NCI-H1694 (cell line): ENCODE data around the gene SLC25A18.
"Not testable (repeated sequence)": the region's sequence is repeated elsewhere in the genome, so short reads cannot be mapped to it uniquely, and the experiment has no call there.

Experiments used
- DNase-seq: peaks from one replicate; lab custom pipeline; 2025; lab: John Stamatoyannopoulos, UW

SLC25A18 gene

DNA sequence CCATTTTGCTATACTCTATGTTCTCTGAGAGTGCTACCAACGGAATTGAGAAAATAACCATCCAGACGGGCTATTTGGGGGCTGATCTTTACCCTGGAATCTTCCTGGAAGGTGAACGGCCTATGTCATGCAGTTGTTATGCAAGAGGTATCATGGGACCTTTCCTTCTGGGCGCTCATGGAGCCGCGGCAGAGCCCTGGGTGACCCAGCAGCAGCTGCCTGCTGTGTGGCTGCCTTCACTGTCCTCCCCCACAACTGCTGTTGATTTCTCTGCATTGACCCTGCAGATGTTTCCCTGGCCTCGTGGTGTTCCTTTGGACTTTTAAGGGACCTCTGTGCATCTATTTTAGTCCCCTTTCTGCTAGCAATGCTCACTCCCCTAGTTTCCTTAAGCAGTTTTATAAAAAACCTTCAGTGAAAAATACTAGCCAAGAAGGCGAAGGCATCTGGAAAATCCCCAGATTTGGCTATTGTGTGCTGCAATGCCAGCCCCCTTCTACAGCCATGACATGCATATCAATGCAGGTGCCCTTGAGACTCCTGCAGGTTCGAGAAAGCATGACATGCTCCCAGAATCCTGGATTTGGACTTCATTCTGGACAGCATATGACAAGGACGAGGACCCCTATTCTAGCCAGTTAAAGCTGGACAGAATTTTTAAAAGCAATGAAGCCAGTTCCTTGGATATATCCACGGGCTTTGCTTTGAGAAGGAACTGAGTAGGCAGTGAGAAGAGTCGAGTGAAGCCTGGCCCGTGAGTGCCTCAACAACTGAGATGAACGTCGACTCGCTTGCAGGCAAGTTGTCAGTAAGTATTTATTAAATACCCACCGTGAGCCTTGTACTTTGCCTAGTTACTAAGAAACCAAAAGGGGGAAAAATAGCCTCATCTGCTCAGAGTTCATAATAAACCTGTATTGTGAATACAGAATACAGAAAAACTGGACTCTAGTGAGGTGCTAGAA lies at the start of gene SLC25A18:
Gene SLC25A18 (plus strand): TSS at position 593 of the 965 bp plus-strand sequence. CDS start 16,447 bp downstream, outside the sequence.
- no peak for DNase-seq

DNA sequence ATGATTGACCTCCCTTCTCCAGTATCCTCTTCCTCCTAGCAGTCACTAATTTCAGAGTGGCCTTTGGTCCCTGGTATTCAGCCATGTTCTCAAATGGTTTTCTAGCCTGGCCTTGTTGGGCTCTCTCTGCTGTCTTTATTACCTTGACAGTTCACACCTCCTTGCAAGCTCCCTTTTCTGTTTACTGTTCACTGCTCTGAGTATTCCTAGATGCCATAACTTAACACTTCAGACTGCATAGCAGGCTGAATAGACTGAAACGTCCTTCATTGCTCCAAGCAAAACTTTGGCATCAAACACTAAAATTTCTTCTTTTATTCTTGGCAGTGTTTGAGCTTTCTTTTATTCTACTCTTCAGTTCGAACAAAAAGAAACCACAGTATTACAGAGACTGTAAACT lies 49.7 kb upstream of the SLC25A18 start:
- DNase-seq: no peak

DNA sequence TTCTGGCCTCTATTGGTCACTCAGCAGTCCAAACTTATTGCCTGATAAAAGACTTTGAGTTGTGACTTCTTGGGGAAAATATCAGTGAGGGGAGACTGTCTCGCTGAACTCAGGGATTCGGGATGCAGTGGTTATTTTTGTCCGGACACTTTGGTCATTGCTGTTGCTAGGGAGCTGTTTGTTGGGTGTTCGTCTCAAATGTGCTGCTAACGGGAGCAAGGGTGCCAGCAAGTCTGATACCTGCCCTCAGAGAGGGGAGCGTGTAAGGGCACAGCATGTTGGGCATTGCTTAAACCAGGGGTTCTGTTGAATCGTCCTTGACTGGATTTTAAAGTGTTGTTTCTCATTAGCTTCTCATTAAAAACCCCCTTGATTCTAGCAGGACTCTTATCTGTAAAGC lies 49.2 kb upstream of the SLC25A18 start:
- DNase-seq: no peak

GRCh38 chr22:17518406-17518805 lies 44.9 kb upstream of the SLC25A18 start:
- DNase-seq: no peak

GRCh38 chr22:17521971-17522370 lies 41.3 kb upstream of the SLC25A18 start:
- DNase-seq: not testable (repeated sequence)

DNA sequence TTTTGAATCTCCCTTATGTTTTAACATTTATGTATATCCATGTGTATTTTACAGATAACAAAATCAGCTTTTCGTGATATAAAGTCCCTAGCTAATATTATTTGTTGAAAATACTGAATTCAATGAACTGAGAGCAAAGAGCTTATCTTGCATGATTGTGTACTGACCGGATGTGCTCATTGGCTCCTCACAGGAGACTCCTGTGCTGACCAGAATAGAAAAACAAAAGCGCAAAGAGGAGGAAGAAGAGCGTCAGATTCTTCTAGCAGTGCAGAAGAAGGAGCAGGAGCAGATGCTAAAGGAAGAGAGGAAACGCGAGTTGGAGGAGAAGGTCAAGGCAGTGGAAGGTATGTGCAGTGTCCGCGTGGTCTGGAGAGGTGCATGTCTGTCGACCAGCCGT lies 39.4 kb upstream of the SLC25A18 start:
- no peak for DNase-seq

DNA sequence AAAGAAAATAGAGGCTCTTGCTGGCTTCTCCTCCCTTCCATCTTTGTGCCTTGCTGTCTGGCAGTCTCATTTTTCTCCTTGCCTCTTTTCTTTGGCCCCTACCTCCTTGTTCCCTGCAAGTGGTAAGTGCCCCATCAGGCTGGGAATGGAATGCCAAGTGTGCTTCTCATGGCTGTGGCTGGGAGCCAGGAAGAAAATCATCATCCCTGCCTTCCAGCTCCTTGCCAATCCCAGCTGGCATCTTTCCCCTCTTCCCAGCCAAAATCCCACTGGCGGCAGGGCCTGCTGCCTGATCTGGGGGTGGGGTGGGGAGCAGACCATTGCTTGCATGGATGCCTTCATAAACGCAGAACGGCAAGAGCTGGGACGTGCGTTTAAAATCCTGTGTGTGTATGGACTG lies 27.0 kb upstream of the SLC25A18 start:
- DNase-seq: no peak

DNA sequence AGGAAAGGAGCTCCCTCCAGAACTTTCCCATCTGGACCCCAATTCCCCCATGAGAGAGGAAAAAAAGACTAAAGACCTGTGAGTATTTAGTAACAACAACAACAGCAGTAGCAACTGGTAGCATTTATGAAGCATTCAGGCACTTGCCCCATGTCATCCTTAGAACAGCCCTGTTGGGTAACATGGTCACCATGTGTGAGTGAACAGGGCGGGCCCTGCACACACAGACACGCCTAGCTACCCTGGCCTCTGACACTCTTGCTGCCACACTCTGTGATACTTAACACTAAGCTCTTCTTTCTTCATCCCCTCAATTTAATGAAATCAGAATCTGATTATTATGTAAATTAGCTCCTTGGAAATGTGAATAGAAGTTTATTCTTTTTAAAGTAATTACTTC lies 26.1 kb upstream of the SLC25A18 start:
- no peak for DNase-seq

DNA sequence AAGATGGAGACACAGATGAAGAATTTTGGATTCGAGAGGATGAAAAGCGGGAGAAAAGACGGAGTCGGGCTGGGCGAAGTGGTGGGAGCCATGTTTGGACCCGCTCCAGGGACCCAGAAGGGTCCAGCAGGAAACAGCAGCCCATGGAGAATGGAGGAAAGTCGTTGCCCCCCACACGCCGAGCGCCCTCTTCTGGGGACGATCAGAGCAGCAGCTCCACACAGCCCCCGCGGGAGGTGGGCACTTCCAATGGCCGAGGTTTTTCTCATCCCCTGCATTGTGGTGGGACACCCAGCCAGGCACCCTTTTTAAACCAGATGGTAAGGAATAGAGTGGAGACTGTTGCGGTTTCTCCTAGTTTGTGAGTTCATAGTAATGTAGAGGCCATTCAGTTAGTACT lies 22.8 kb upstream of the SLC25A18 start:
- DNase-seq: no peak

DNA sequence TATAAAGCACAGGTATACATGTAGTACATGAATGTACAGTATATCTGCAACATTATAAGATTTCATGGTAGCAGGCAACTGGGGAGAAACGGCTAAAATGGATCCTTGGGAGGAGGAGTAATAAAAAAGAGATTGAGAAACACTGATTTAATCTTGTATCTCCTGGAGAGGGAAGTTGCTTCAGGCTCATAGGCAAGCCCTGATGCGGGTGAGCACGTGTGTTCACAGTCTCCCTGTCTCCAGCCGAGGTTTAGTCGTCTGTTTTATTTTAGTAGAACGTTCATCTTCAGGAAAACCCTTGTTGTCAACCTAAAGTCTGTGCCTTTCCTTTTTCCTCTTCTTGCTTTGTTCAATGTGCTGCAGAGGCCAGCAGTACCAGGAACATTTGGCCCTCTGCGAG lies 21.8 kb upstream of the SLC25A18 start:
- DNase-seq: no peak

- no peak for DNase-seq
Observed at GRCh38 chr22:17542452-17542851, 20.8 kb upstream of the SLC25A18 start.

GRCh38 chr22:17548010-17548755 lies 15.1 kb upstream of the SLC25A18 start:
- no peak for DNase-seq

DNA sequence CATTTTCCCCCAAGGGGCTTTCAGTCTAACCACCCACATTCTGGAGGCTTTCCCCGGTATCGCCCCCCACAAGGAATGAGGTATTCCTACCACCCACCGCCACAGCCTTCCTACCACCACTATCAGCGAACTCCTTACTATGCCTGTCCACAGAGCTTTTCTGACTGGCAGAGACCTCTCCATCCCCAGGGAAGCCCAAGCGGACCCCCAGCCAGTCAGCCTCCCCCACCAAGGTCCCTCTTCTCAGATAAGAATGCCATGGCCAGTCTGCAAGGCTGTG lies 14.6 kb upstream of the SLC25A18 start:
- no peak for DNase-seq

DNA sequence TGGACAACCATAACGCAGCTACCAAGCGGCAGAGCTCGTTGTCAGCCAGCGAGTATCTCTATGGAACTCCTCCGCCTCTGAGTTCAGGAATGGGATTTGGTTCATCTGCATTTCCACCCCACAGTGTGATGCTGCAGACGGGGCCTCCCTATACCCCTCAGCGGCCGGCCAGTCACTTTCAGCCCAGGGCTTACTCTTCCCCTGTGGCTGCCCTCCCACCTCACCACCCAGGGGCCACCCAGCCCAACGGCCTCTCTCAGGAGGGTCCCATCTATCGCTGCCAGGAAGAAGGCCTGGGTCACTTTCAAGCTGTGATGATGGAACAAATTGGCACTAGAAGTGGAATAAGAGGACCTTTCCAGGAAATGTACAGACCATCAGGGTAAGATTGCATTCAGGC lies 14.1 kb upstream of the SLC25A18 start:
- DNase-seq: no peak

DNA sequence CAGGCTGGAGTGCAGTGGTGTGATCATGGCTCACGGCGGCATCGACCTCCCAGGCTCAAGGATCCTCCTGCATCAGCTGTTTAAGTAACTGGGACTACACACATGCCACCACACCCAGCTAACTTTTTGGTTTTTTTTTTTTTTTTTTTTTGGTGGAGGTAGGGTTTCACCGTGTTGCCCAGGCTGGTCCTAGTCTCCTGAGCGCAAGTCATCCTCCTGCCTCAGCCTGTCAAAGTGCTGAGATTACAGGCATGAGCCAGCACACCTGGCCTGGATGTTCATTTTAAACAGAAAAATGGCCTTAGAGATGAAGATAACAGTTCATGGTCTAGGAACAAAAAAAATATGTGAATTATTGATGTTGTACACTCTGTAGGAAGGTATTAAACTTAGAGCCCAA lies 13.6 kb upstream of the SLC25A18 start:
- no peak for DNase-seq

DNA sequence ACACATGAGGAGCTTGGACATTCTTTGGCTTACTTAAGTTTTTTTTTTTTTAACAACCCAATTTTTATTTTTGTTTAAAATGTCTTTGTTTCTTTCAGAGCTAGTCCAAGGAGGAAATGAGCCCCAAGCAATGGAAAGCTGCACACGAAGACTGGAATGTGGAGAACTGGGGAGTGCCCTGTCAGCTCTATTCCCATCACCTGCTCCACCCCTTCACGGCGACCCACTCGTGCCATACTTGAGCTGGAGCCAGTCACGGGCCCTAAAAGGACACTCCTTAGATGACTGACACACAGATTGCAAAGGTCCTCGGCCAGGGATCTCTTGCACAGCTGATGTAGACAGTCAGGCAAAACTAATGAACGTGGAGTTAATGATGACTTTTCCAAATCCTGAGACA lies 10.6 kb upstream of the SLC25A18 start:
- DNase-seq: no peak

- no peak for DNase-seq
Observed at GRCh38 chr22:17554814-17555213, 8.5 kb upstream of the SLC25A18 start.

- DNase-seq: no peak
Observed at GRCh38 chr22:17559188-17559587, 4.1 kb upstream of the SLC25A18 start.

DNA sequence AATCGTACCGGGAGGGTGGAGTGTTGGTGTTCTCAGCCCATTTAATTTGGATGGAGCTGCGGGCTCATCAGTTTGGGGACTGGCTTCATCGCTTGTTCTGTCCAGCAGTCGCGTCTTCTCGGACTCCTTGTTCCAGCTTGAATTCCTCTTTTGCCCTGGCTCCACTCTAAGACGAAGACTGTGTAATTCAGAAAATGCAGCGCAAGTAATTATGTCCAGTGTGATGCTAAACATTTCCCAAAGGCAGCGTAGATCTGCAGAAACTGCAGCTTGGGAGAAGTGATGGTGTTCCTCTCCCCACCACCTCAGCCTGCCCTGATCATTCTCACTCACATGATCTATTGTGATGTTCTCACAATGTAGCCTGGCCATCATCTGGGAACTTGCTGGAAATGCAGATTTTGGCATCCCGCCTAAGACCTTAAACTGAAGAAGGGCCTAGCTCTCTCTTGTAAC lies 666 bp downstream of the SLC25A18 start:
- no peak for DNase-seq

GRCh38 chr22:17566016-17566687 lies 2.9 kb downstream of the SLC25A18 start:
- DNase-seq: not testable (repeated sequence)

DNA sequence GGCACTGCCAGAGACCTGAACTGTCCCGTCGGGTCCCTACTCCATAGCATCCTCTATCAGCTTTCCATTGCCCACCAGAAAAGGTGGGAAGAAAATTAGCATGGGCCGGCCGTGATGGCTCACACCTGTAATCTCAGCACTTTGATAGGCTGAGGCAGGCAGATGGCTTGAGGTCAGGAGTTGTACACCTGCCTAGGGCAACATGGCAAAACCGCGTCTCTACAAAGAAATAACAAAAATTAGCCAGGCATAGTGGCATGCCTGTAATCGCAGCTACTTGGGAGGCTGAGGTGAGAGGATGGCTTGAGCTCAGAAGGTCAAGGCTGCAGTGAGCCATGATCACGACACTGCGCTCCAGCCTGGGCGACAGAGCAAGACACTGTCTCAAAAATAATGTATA lies 3.5 kb downstream of the SLC25A18 start:
- no peak for DNase-seq

GRCh38 chr22:17569971-17570511 lies 6.7 kb downstream of the SLC25A18 start:
- DNase-seq: no peak
